Measurements from ENCODE around the gene ELOVL1.

ELOVL1 gene

GRCh38 chr1:43322506-43322905 lies 45.3 kb downstream of the ELOVL1 start:
- DNase-seq, result no peak

DNA sequence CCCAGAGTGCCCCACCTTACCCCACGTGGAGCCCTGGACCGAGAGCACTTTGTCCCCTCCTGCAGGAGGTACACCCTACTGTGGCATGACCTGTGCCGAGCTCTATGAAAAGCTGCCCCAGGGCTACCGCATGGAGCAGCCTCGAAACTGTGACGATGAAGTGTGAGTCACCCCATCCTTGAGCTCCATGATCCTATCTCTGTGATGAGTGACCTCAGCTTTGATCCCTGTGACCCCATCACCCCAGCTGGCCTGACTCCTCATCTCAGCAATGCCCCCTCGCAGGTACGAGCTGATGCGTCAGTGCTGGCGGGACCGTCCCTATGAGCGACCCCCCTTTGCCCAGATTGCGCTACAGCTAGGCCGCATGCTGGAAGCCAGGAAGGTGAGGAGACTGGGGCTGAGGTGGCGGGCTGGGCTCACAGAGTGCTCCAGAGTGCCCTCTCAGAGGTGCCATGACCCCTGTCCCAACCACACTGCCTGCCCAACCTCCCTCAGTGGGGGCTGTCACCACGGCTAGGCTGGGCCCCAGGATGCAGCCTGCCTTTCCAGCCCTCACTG lies 46.4 kb downstream of the ELOVL1 start:
- no peak for DNase-seq

DNA sequence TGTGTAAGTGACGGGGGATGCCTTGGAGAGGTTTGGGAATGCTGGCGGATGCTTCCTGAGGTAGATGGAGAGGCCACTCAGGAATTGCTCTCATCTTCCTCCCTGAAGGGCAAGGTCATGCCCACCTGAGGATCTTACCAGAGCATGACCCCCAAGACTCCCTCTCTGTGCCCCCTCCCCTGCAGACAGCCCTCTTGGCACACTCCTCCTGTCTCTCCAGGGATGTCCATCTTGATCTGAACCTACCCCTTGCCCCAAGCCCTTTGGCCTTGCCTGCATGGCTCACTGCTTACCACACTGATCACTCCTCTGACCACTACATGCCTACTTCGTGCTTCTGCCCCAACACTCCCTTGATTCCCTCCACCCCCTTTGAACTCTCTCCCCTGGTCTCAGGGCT lies 48.0 kb downstream of the ELOVL1 start:
- DNase-seq, result no peak

GRCh38 chr1:43319288-43319687 lies 48.5 kb downstream of the ELOVL1 start:
- no peak for DNase-seq

- no peak for DNase-seq
These were observed 49.0 kb downstream of the ELOVL1 start for GRCh38 chr1:43318831-43319230.

GRCh38 chr1:43317817-43318471 lies 49.9 kb downstream of the ELOVL1 start:
- no peak for DNase-seq

GRCh38 chr1:43316738-43317520 lies 50.9 kb downstream of the ELOVL1 start:
- no peak for DNase-seq

DNA sequence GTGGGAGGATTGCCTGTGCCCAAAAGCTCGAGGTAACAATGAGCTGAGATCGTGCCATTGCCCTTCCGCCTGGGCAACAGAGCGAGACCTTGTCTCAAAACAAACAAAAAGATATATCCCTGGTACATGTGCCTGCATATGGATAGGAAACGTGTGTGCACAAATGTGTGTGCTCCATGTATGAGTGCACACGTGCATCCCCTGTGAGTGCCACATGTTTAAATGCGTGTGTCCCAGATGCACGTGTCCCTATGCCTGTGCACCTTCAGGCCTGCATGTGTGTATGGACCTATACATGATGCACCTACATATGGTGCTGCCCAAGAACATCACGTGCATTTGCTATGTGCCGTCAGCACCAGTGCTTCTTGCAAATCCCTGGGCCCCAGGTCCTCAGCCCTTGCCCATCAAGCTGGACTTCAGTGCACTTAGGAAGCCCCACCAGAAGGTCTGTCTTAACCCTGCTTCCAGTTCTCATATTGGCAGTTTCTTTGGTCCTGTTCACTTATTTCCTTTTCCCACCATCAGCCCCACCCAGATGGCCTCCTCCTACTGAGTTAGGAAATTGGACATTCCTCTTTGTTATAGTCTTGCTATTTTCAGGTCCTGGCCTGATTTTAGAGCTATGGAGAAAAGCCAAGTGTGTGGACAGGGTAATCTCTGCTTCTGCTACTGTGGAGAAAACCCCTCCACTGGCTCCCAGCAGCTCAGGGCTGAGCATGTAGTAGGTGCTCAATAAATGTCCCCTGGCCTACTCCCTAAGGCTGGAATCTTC lies 51.7 kb downstream of the ELOVL1 start:
- DNase-seq, result no peak

GRCh38 chr1:43315481-43315880 lies 52.3 kb downstream of the ELOVL1 start:
- DNase-seq, result no peak

DNA sequence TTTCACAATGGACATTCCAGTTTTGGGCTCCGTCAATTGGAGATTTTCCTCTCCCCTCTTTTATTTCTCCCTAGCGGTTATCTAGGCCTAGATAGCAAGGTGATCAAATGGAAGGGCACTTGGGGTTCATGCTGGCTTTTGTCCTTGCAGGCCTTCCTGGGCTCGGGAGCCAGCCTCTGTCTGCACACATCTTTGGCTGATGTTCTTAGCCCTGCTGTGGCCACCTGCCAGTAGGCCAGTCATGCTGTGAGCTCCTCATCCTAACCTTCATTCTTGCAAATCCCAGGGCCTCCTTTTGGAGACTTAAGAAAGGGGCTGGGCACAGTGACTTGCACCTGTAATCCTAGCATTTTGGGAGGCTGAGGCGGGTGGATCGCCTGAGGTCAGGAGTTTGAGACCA lies 53.6 kb downstream of the ELOVL1 start:
- DNase-seq, result no peak

DNA sequence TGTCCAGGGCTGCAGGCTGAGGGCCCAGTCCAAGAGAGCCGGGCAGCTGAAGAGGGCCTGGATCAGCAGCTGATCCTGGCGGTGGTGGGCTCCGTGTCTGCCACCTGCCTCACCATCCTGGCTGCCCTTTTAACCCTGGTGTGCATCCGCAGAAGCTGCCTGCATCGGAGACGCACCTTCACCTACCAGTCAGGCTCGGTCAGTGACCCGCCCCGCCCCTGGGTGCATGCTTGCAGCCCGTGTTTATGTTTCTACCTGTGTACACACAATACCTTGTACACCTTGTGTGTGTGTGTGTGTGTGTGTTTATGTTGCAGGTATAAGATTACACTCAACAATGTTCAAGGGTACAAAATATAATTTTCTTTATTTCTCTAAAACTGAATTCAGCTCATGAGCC lies 54.0 kb downstream of the ELOVL1 start:
- no peak for DNase-seq

All from activated CD8-positive, alpha-beta memory T cell treated with anti-CD3 and anti-CD28 coated beads for 24 hours (primary cell).